PFSK-1 (cell line): Measurements from ENCODE around the gene RNF183.

Experiments used
- FOXP2 ChIP-seq: optimal IDR thresholded peaks from 2 replicates; pipeline ENCODE3; 2011; ENCODE audit warnings: borderline replicate concordance, control low read depth, inconsistent platforms; ENCODE audit not compliant: insufficient read depth; ENCODE audit errors: extremely low read length, extremely low read depth
- POLR2AphosphoS5 ChIP-seq: IDR thresholded peaks from 2 replicates; pipeline ENCODE4 v1.6.1; 2012; ENCODE audit warnings: low read depth, mild to moderate bottlenecking, control low read depth, low read length, moderate library complexity
- SIN3A ChIP-seq: IDR thresholded peaks from 2 replicates; pipeline ENCODE4 v1.6.1; 2012; ENCODE audit warnings: mild to moderate bottlenecking, low read length, moderate library complexity, borderline replicate concordance; ENCODE audit not compliant: insufficient read depth
- TAF1 ChIP-seq: IDR thresholded peaks from 2 replicates; pipeline ENCODE4 v1.6.1; 2012; ENCODE audit warnings: low read length, control low read depth, borderline replicate concordance; ENCODE audit not compliant: insufficient read depth
- TF ChIP-seq, protein P1 (sequence below), 2 experiments: IDR thresholded peaks; 2 replicates each; pipeline versions ENCODE4 v1.6.1 to v1.8.0; 2011 to 2012; ENCODE audit warnings: low read depth in 2 of 2, low read length in 2 of 2, control low read depth in 1 of 2, inconsistent platforms in 1 of 2, mild to moderate bottlenecking in 1 of 2, moderate library complexity in 1 of 2; ENCODE audit not compliant: insufficient read depth in 1 of 2

The RNF183 gene

DNA sequence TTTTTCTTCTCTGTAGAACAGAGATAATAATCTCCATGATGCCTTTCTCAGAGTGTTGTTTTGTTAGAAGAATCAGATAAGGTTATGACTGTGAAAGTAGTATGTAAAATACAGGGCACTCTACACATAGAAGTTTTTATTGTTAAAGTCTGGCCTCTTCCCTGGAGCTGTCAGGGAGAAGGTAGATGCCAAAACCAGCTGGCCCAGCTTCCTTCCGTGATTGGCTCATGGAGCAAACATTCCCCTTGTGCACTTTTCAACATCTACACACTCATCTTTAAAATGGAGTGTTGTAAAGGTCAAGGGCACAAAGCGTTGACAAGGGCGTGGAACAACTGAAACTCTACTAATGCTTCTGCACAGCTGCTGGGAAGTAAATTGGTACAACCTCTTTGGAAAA lies 7.4 kb upstream of the RNF183 start:
- TF ChIP-seq TAF1 = no peak
- no peak for TF ChIP-seq FOXP2
- no peak for TF ChIP-seq SIN3A
- TF ChIP-seq, protein P1, sequence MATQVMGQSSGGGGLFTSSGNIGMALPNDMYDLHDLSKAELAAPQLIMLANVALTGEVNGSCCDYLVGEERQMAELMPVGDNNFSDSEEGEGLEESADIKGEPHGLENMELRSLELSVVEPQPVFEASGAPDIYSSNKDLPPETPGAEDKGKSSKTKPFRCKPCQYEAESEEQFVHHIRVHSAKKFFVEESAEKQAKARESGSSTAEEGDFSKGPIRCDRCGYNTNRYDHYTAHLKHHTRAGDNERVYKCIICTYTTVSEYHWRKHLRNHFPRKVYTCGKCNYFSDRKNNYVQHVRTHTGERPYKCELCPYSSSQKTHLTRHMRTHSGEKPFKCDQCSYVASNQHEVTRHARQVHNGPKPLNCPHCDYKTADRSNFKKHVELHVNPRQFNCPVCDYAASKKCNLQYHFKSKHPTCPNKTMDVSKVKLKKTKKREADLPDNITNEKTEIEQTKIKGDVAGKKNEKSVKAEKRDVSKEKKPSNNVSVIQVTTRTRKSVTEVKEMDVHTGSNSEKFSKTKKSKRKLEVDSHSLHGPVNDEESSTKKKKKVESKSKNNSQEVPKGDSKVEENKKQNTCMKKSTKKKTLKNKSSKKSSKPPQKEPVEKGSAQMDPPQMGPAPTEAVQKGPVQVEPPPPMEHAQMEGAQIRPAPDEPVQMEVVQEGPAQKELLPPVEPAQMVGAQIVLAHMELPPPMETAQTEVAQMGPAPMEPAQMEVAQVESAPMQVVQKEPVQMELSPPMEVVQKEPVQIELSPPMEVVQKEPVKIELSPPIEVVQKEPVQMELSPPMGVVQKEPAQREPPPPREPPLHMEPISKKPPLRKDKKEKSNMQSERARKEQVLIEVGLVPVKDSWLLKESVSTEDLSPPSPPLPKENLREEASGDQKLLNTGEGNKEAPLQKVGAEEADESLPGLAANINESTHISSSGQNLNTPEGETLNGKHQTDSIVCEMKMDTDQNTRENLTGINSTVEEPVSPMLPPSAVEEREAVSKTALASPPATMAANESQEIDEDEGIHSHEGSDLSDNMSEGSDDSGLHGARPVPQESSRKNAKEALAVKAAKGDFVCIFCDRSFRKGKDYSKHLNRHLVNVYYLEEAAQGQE (IDR thresholded peaks at IDR 0.05; ENCODE audit: insufficient read depth in 1 of 2, low read depth in 2 of 2, low read length in 2 of 2) = no peak
- no peak for TF ChIP-seq POLR2AphosphoS5

DNA sequence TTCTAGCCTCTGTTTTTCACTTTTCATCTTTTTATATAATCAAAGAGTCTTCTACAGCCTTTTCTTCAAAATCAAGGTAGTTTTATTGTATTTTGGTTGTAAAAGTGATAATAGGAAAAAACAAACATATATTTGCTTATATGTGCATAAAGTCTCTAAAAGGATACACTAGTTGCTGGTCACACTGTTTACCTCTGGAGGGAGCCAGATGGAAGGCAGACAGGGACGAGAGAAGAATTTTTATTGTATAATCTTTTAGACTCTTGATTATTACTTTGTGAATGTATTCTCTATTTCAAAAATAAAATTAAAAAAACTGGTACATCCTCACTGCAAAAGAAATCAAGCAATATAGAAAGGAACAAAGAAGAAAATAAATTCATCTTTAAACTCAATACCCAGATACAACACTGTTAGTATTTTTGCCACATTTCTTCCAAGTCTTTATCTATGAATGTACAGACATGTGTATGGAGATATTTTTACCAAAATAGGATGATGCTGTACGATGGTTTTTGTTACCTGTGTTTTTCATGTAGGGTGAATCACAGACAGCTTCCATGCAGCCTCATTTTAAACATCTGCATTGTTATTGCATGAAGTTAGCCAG lies 6.1 kb upstream of the RNF183 start:
- TF ChIP-seq POLR2AphosphoS5 = no peak
- TF ChIP-seq, protein P1 (IDR thresholded peaks at IDR 0.05; ENCODE audit: insufficient read depth in 1 of 2, low read depth in 2 of 2, low read length in 2 of 2) = no peak
- no peak for TF ChIP-seq SIN3A
- no peak for TF ChIP-seq TAF1
- TF ChIP-seq FOXP2 = no peak

DNA sequence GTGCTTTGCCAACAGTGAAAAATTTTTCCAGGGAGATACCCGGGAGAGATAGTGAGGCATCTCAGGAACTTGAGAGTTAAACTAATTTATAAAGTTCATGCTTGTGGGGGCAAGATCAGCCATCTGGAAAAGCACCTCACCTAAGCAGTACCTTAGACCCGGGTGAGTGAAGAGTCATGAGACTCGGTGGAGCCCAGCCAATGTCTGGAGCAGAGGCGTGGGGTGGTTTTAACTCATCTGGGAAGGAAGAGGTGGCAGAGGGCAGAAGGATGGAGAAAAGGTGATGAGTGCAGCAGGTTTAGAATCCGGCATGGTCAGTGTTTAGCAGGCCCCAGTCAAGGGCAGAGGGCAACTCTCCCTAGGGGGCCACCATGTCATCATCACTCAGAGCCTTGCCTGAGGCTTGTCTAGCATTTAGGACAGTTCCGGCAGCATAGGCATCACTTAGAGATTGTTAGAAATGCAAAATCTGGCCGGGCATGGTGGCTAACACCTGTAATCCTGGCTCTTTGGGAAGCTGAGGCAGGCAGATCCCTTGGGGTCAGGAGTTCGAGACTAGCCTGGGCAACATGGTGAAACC lies 4.3 kb upstream of the RNF183 start:
- TF ChIP-seq SIN3A (no peak), TAF1 (no peak), FOXP2 (no peak), POLR2AphosphoS5 (no peak)
- TF ChIP-seq, protein P1 (IDR thresholded peaks at IDR 0.05; ENCODE audit: insufficient read depth in 1 of 2, low read depth in 2 of 2, low read length in 2 of 2) = no peak

DNA sequence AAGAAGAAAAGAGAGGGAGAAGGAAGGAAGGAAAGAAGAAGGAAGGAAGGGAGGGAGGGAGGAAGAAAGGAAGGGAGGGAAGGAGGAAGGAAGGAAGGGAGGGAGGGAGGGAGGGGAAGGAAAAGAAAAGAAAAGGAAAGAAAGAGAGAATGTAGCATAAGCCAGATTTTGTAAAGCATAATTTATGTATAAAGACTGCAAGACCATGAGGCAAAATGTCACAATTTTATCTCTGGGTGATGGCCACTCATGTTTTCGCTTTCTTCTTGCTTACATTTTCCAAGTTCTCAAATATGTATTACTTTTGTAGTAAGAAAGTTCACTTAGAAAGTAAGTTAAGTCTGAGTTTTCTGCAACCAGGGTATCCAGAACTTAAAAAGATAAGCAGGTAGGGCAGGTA lies 3.4 kb upstream of the RNF183 start:
- TF ChIP-seq, protein P1 (IDR thresholded peaks at IDR 0.05; ENCODE audit: insufficient read depth in 1 of 2, low read depth in 2 of 2, low read length in 2 of 2) = no peak
- TF ChIP-seq TAF1 = no peak
- no peak for TF ChIP-seq FOXP2
- TF ChIP-seq SIN3A = no peak
- no peak for TF ChIP-seq POLR2AphosphoS5

DNA sequence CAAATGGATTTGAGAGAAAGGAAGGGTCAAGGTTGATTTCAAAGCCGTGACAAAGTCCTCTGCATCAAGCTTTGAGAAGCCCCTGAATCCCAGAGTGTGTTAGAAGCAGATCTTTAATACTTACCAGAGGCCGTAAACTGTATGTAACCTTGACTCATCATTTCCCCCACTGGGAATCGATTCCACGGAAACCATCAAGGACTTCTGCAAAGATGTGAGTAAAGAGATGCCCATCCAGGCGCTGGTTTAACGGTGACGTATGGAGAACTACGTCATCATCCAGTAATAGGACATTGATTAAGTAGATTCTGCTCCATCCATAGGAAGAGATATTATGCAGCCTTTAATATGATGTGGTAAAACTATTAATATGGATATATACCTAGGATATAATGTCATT lies 1.6 kb downstream of the RNF183 start:
- TF ChIP-seq TAF1 (no peak), FOXP2 (no peak), SIN3A (no peak), POLR2AphosphoS5 (no peak)
- TF ChIP-seq, protein P1 (IDR thresholded peaks at IDR 0.05; ENCODE audit: insufficient read depth in 1 of 2, low read depth in 2 of 2, low read length in 2 of 2) = no peak
